ENCODE results near the gene SLC30A9.

SLC30A9 gene

GRCh38 chr4:42066402-42066801 lies 76.1 kb downstream of the SLC30A9 start:
- H3K36me3 ChIP-seq (ENCODE audit: insufficient read depth, low read length): no peaks in the 10 kb centered on the region; the same call in 1 of the 2 replicates
- H3K9ac ChIP-seq (ENCODE audit: low read depth, low read length): no peak overlapping the region
- H3K9me3 ChIP-seq (ENCODE audit: control insufficient read depth, insufficient read depth, low read length): no peaks in the 10 kb centered on the region
- H3K4me1 ChIP-seq (ENCODE audit: insufficient read depth, low read length): no peaks in the 10 kb centered on the region

GRCh38 chr4:42067264-42067663 lies 76.9 kb downstream of the SLC30A9 start:
- Histone ChIP-seq H3K9ac (ENCODE audit: low read depth, low read length) (no peak overlapping the region), H3K9me3 (ENCODE audit: control insufficient read depth, insufficient read depth, low read length) (no peaks in the 10 kb centered on the region), H3K4me1 (ENCODE audit: insufficient read depth, low read length) (no peaks in the 10 kb centered on the region), H3K36me3 (ENCODE audit: insufficient read depth, low read length) (no peaks in the 10 kb centered on the region; the same call in 1 of the 2 replicates)

DNA sequence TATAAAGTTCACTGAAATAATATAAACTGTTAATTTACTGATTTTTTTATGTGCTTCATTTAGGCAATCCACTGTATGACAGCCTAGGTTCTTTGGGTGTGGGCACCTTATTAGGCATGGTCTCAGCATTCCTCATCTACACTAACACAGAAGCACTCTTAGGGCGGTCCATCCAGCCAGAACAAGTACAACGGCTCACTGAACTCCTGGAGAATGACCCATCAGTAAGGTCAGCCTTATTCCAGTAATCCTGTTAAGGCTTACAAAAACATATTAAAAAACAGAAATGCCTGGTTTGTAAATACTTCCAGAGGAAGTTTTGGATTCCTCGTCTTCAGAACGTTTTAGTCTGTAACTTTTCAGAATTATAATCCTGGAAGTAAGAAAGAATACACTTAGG lies 80.1 kb downstream of the SLC30A9 start:
- H3K4me1 ChIP-seq (ENCODE audit: insufficient read depth, low read length): no peaks in the 10 kb centered on the region
- H3K9me3 ChIP-seq (ENCODE audit: control insufficient read depth, insufficient read depth, low read length): no peaks in the 10 kb centered on the region
- H3K36me3 ChIP-seq (ENCODE audit: insufficient read depth, low read length): no peaks in the 10 kb centered on the region; the same call in 1 of the 2 replicates
- no peak overlapping the region for H3K9ac ChIP-seq (ENCODE audit: low read depth, low read length)

GRCh38 chr4:42074294-42074693 lies 84.0 kb downstream of the SLC30A9 start:
- Histone ChIP-seq H3K4me1 (ENCODE audit: insufficient read depth, low read length) (no peaks in the 10 kb centered on the region), H3K9me3 (ENCODE audit: control insufficient read depth, insufficient read depth, low read length) (no peaks in the 10 kb centered on the region), H3K36me3 (ENCODE audit: insufficient read depth, low read length) (no peaks in the 10 kb centered on the region), H3K9ac (ENCODE audit: low read depth, low read length) (no peak overlapping the region)

GRCh38 chr4:42078184-42078801 lies 88.0 kb downstream of the SLC30A9 start:
- Histone ChIP-seq H3K4me1 (ENCODE audit: insufficient read depth, low read length) (no peaks in the 10 kb centered on the region), H3K36me3 (ENCODE audit: insufficient read depth, low read length) (no peaks in the 10 kb centered on the region; the same call in 1 of the 2 replicates), H3K9me3 (ENCODE audit: control insufficient read depth, insufficient read depth, low read length) (no peaks in the 10 kb centered on the region), H3K9ac (ENCODE audit: low read depth, low read length) (no peak overlapping the region)

- no peaks in the 10 kb centered on the region for H3K4me1 ChIP-seq (ENCODE audit: insufficient read depth, low read length)
- no peak overlapping the region for H3K9ac ChIP-seq (ENCODE audit: low read depth, low read length)
- no peaks in the 10 kb centered on the region for H3K9me3 ChIP-seq (ENCODE audit: control insufficient read depth, insufficient read depth, low read length)
- no peaks in the 10 kb centered on the region; the same call in 1 of the 2 replicates for H3K36me3 ChIP-seq (ENCODE audit: insufficient read depth, low read length)
These were observed 90.0 kb downstream of the SLC30A9 start for GRCh38 chr4:42080306-42080705.

DNA sequence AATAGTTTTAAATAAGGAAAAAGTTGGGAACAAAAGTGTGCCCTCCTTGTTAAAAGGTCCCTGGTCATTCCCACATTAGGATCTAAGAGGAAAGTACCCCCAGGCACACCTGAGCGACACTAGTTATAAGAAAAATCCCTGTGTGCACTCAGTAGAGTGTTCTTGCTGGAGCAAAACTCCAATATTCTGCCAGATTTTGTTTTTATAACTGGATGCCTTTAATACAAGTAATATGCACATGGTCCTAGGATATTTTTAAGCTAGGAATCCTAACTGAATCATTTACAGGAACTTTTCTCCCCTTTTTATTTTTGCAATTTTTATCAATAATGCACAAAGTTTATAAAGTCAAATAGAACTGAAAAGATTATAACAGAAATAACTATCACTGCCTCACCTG lies 93.5 kb downstream of the SLC30A9 start:
- Histone ChIP-seq H3K36me3 (ENCODE audit: insufficient read depth, low read length) (no peaks in the 10 kb centered on the region; the same call in 1 of the 2 replicates), H3K9ac (ENCODE audit: low read depth, low read length) (no peak overlapping the region), H3K4me1 (ENCODE audit: insufficient read depth, low read length) (no peaks in the 10 kb centered on the region), H3K9me3 (ENCODE audit: control insufficient read depth, insufficient read depth, low read length) (no peaks in the 10 kb centered on the region)

- Histone ChIP-seq H3K9ac (ENCODE audit: low read depth, low read length) (no peak overlapping the region), H3K9me3 (ENCODE audit: control insufficient read depth, insufficient read depth, low read length) (no peaks in the 10 kb centered on the region), H3K36me3 (ENCODE audit: insufficient read depth, low read length) (no peaks in the 10 kb centered on the region), H3K4me1 (ENCODE audit: insufficient read depth, low read length) (no peaks in the 10 kb centered on the region)
These were observed 98.1 kb downstream of the SLC30A9 start for GRCh38 chr4:42088386-42088785.

- Histone ChIP-seq H3K9me3 (ENCODE audit: control insufficient read depth, insufficient read depth, low read length) (no peaks in the 10 kb centered on the region), H3K9ac (ENCODE audit: low read depth, low read length) (no peak overlapping the region), H3K4me1 (ENCODE audit: insufficient read depth, low read length) (no peaks in the 10 kb centered on the region), H3K36me3 (ENCODE audit: insufficient read depth, low read length) (no peaks in the 10 kb centered on the region)
These were observed 111.2 kb downstream of the SLC30A9 start for GRCh38 chr4:42101446-42101975.

DNA sequence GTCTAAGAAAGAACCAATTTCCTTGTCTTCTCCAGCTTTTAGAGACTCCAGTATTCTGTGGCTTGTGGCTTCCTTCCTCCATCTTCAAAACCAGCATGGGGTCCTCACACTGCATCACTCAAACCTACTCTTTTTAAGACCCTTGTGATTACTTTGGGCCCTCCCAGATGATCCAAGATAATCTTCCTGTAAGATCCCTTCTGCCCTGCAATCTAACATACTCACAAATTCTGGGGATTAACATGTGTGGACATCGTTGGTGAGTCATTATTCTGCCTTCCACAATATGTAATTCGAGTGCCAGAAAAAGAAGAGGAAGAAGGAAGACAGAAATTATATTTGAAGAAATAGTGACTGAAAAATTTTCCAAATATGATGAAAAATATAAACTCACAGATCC lies 114.2 kb downstream of the SLC30A9 start:
- H3K9ac ChIP-seq (ENCODE audit: low read depth, low read length): no peak overlapping the region
- no peaks in the 10 kb centered on the region for H3K36me3 ChIP-seq (ENCODE audit: insufficient read depth, low read length)
- no peaks in the 10 kb centered on the region for H3K9me3 ChIP-seq (ENCODE audit: control insufficient read depth, insufficient read depth, low read length)
- H3K4me1 ChIP-seq (ENCODE audit: insufficient read depth, low read length): no peaks in the 10 kb centered on the region

DNA sequence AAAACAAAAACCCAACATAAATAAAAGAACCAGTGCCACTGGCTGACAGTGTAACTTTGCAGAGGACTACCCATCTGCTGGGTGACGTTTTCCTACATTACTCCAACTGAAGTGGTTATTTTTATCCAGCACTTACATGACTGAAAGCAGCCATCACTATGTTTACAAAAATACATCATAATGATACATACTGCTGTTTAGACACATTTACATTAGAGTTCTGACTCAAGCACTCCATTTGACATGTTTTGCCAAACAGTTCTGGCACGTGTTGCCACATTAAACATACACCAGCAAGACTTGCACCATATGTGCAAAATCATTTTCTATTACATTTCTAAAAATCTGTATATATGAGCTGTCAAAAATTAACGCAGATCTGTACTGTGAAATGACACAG lies 122.5 kb downstream of the SLC30A9 start:
- Histone ChIP-seq H3K9me3 (ENCODE audit: control insufficient read depth, insufficient read depth, low read length) (no peaks in the 10 kb centered on the region), H3K36me3 (ENCODE audit: insufficient read depth, low read length) (no peaks in the 10 kb centered on the region), H3K9ac (ENCODE audit: low read depth, low read length) (no peak overlapping the region), H3K4me1 (ENCODE audit: insufficient read depth, low read length) (no peaks in the 10 kb centered on the region)

- no peaks in the 10 kb centered on the region for H3K36me3 ChIP-seq (ENCODE audit: insufficient read depth, low read length)
- H3K9ac ChIP-seq (ENCODE audit: low read depth, low read length): no peak overlapping the region
- H3K4me1 ChIP-seq (ENCODE audit: insufficient read depth, low read length): 0 out of 2 replicates have a peak, but pooled peaks cover 8% of the 10 kb centered on the region
- H3K9me3 ChIP-seq (ENCODE audit: control insufficient read depth, insufficient read depth, low read length): no peaks in the 10 kb centered on the region
These were observed 129.6 kb downstream of the SLC30A9 start for GRCh38 chr4:42119886-42120285.

GRCh38 chr4:42122237-42122636 lies 131.9 kb downstream of the SLC30A9 start:
- H3K4me1 ChIP-seq (ENCODE audit: insufficient read depth, low read length): 0 out of 2 replicates have a peak, but pooled peaks cover 8% of the 10 kb centered on the region
- no peaks in the 10 kb centered on the region for H3K36me3 ChIP-seq (ENCODE audit: insufficient read depth, low read length)
- H3K9ac ChIP-seq (ENCODE audit: low read depth, low read length): no peak overlapping the region
- no peaks in the 10 kb centered on the region for H3K9me3 ChIP-seq (ENCODE audit: control insufficient read depth, insufficient read depth, low read length)

GRCh38 chr4:42123071-42123644 lies 132.8 kb downstream of the SLC30A9 start:
- Histone ChIP-seq H3K9ac (ENCODE audit: low read depth, low read length) (no peak overlapping the region), H3K9me3 (ENCODE audit: control insufficient read depth, insufficient read depth, low read length) (no peaks in the 10 kb centered on the region), H3K4me1 (ENCODE audit: insufficient read depth, low read length) (0 out of 2 replicates have a peak, but pooled peaks cover 8% of the 10 kb centered on the region), H3K36me3 (ENCODE audit: insufficient read depth, low read length) (no peaks in the 10 kb centered on the region)

DNA sequence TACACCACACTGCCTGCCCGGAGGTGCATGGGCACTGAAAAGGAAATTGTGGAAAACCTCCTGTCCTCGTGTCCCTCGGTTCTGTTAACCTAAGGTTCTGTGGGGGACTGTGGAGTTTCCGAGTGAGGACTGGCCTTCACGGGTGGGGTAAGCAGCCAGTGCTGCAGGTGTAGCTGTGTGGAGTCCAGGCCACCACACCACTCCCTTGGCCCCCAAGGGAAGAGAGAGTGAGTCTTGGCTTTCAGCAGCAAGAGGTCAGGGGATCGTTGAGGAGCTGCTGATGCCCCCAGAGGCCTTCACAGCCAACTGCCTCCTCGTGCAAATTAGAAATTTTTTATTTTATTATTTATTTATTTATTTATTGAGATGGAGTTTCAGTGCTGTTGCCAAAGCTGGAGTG lies 141.8 kb downstream of the SLC30A9 start:
- Histone ChIP-seq H3K9ac (ENCODE audit: low read depth, low read length) (no peak overlapping the region), H3K36me3 (ENCODE audit: insufficient read depth, low read length) (no peaks in the 10 kb centered on the region), H3K9me3 (ENCODE audit: control insufficient read depth, insufficient read depth, low read length) (no peaks in the 10 kb centered on the region), H3K4me1 (ENCODE audit: insufficient read depth, low read length) (peaks cover 15% of the 10 kb centered on the region)
